Right lobe of liver (tissue), 6 donors: Measurements from ENCODE around the gene CCDC197. TPM values are rescaled to one million over a fixed set of nuclear protein-coding genes. Genes with fewer than 3 reads are reported as not detected.

Experiments used
- ATAC-seq, 4 donors: fragments of 200-7000 bp; cut with Tn5 transposase; one replicate each; pipeline ENCODE4 v1.9.1; 2020; ENCODE audit warnings: mild to moderate bottlenecking in 4 of 4, moderate library complexity in 4 of 4
- DNase-seq, 3 donors: peaks; one replicate each; pipeline ENCODE4 v3.0.0-alpha.2; 2020
- H3K27ac ChIP-seq, 3 donors: fragments of 200-600 bp; one replicate each; pipeline ENCODE4 v1.8.0; 2022
- H3K27me3 ChIP-seq, 2 donors: fragments of 200-600 bp; one replicate each; pipeline ENCODE4 v1.8.0; 2022
- H3K36me3 ChIP-seq, 4 donors: fragments of 200-600 bp; sonication (generic) in 1 of 4; one replicate each; pipeline versions ENCODE4 v1.5.1 to v1.8.0; 2017 to 2022; ENCODE audit warnings: control low read depth in 1 of 4
- H3K4me1 ChIP-seq, 4 donors: fragments of 200-600 bp; sonication (generic) in 1 of 4; one replicate each; pipeline versions ENCODE4 v1.5.1 to v1.8.0; 2017 to 2022; ENCODE audit warnings: control low read depth in 1 of 4
- H3K4me3 ChIP-seq, 3 donors: fragments of 200-600 bp; one replicate each; pipeline ENCODE4 v1.8.0; 2022
- H3K9me3 ChIP-seq, 4 donors: fragments of 200-600 bp; sonication (generic) in 1 of 4; one replicate each; pipeline versions ENCODE4 v1.5.1 to v1.8.0; 2017 to 2022; ENCODE audit warnings: control low read depth in 1 of 4
- CTCF ChIP-seq, 4 donors: fragments of 200-600 bp in 3 of 4; fragments of 450-650 bp in 1 of 4; IDR thresholded peaks; one replicate each; pipeline versions ENCODE4 v1.5.1 to v1.8.0; 2016 to 2022; ENCODE audit warnings: antibody characterized with exemption in 4 of 4, mild to moderate bottlenecking in 2 of 4
- POLR2A ChIP-seq: fragments of 450-650 bp; IDR thresholded peaks from one replicate; pipeline ENCODE4 v1.6.1; 2017; ENCODE audit warnings: antibody characterized with exemption, mild to moderate bottlenecking
- WGBS: methylation state at CpG from one replicate; pipeline ENCODE4 v1.1.6; 2018; ENCODE audit warnings: low coverage, low lambda C conversion rate; ENCODE audit not compliant: insufficient coverage; ENCODE audit errors: missing lambda C conversion rate; 5-methylcytosine and 5-hydroxymethylcytosine counted together
- intact Hi-C, 2 donors: fragments of 100-400 bp; cut with DNase I; formaldehyde crosslinking; loops; one replicate each; pipeline versions ENCODE4 v1.11.2 to v1.14.1; 2022
- total RNA-seq, 6 experiments: library from RNA; depleted of rRNA in 2 of 6; stranded (reverse); fragments of >200 nt in 2 of 6; fragmentation: NEBNext Ultra II Directional in 3 of 6; extraction: Animal tissue kit (Norgen Biotek cat#: 25700) in 3 of 6; gene quantifications; one replicate each; pipeline versions ENCODE4 v1.1.0 to v1.2.4, GENCODE V29; 2016 to 2023
- donor health status: DM: no; HTN: yes; CAD: no.
- donor health status: DM: no; HTN: no; CAD: no.
- donor health status: DM: no; HTN: no; CAD: no.
- donor health status: DM: no; HTN: yes; CAD: no.
- donor health status: DM: no; HTN: yes; CAD: no.

Gene CCDC197
- total RNA-seq, 6 experiments from 2014 or later: not detected

GRCh38 chr14:94028450-94028826, 31.3 kb downstream of the CCDC197 start:
- Histone ChIP-seq H3K27ac (no peak overlapping the region), H3K9me3 (no peaks in the 10 kb centered on the region), H3K4me3 (no peak overlapping the region), H3K4me1 (peaks cover 0 to 13% (median under 1%) of the 10 kb centered on the region in 4 donors), H3K27me3 (no peaks in the 10 kb centered on the region), H3K36me3 (no peaks in the 10 kb centered on the region)
- WGBS: 77% methylated on average over 3 of the region's 4 CpGs
- intact Hi-C loops: no loop called here
- DNase-seq (no peak), ATAC-seq (no peak)
- TF ChIP-seq POLR2A: no peak

- 40% methylated on average over 3 of the region's 4 CpGs for WGBS
- TF ChIP-seq CTCF (IDR thresholded peaks at IDR 0.05): no peak
- TF ChIP-seq POLR2A: no peak
- no peaks in the 10 kb centered on the region for H3K36me3 ChIP-seq
- peaks cover 0 to 13% (median under 1%) of the 10 kb centered on the region in 4 donors for H3K4me1 ChIP-seq
- H3K27me3 ChIP-seq: no peaks in the 10 kb centered on the region
- intact Hi-C loops: no loop called here
- no peak overlapping the region for H3K27ac ChIP-seq
- ATAC-seq (no peak), DNase-seq (peak in 1 of 3 donors; percentile 14)
- no peak overlapping the region for H3K4me3 ChIP-seq
- no peaks in the 10 kb centered on the region for H3K9me3 ChIP-seq
Observed at GRCh38 chr14:94029265-94029664, 32.2 kb downstream of the CCDC197 start.

- Histone ChIP-seq H3K9me3 (no peaks in the 10 kb centered on the region), H3K27me3 (no peaks in the 10 kb centered on the region), H3K4me3 (no peak overlapping the region), H3K4me1 (peaks cover 0 to 13% (median under 1%) of the 10 kb centered on the region in 4 donors), H3K36me3 (no peaks in the 10 kb centered on the region), H3K27ac (no peak overlapping the region)
- WGBS: 91% methylated on average over 7 of the region's 7 CpGs
- no peak for ATAC-seq
- intact Hi-C loops: no loop called here
- peak in 1 of 3 donors; percentile 37 for DNase-seq
- TF ChIP-seq POLR2A (no peak), CTCF (IDR thresholded peaks at IDR 0.05) (no peak)
Observed at GRCh38 chr14:94029671-94030203, 32.6 kb downstream of the CCDC197 start.

- no peaks in the 10 kb centered on the region for H3K9me3 ChIP-seq
- no peak for TF ChIP-seq CTCF (IDR thresholded peaks at IDR 0.05)
- TF ChIP-seq POLR2A: no peak
- peaks cover 0 to 13% (median under 1%) of the 10 kb centered on the region in 4 donors for H3K4me1 ChIP-seq
- 99% methylated on average over 10 of the region's 14 CpGs for WGBS
- ATAC-seq (no peak), DNase-seq (peak in 1 of 3 donors; percentile 13)
- no peak overlapping the region for H3K4me3 ChIP-seq
- H3K36me3 ChIP-seq: no peaks in the 10 kb centered on the region
- intact Hi-C loops: no loop called here
- no peak overlapping the region for H3K27ac ChIP-seq
- no peaks in the 10 kb centered on the region for H3K27me3 ChIP-seq
Observed at GRCh38 chr14:94030571-94030970, 33.5 kb downstream of the CCDC197 start.

GRCh38 chr14:94031161-94031882, 34.2 kb downstream of the CCDC197 start:
- Histone ChIP-seq H3K36me3 (no peaks in the 10 kb centered on the region), H3K4me3 (no peak overlapping the region), H3K4me1 (peaks cover 0 to 13% (median 0%) of the 10 kb centered on the region in 4 donors), H3K27me3 (no peaks in the 10 kb centered on the region), H3K27ac (no peak overlapping the region), H3K9me3 (no peaks in the 10 kb centered on the region)
- intact Hi-C loops: no loop called here
- TF ChIP-seq POLR2A (no peak), CTCF (IDR thresholded peaks at IDR 0.05) (no peak)
- DNase-seq (no peak), ATAC-seq (no peak)
- 92% methylated on average over 7 of the region's 8 CpGs for WGBS
